Measurements from ENCODE around the gene ALDH1A1. TPM values are rescaled to one million over a fixed set of nuclear protein-coding genes. Genes with fewer than 3 reads are reported as not detected.

The ALDH1A1 gene
- total and polyA plus RNA-seq, 11 donors, result 2.2 to 37.5 (median 12.6) TPM

DNA sequence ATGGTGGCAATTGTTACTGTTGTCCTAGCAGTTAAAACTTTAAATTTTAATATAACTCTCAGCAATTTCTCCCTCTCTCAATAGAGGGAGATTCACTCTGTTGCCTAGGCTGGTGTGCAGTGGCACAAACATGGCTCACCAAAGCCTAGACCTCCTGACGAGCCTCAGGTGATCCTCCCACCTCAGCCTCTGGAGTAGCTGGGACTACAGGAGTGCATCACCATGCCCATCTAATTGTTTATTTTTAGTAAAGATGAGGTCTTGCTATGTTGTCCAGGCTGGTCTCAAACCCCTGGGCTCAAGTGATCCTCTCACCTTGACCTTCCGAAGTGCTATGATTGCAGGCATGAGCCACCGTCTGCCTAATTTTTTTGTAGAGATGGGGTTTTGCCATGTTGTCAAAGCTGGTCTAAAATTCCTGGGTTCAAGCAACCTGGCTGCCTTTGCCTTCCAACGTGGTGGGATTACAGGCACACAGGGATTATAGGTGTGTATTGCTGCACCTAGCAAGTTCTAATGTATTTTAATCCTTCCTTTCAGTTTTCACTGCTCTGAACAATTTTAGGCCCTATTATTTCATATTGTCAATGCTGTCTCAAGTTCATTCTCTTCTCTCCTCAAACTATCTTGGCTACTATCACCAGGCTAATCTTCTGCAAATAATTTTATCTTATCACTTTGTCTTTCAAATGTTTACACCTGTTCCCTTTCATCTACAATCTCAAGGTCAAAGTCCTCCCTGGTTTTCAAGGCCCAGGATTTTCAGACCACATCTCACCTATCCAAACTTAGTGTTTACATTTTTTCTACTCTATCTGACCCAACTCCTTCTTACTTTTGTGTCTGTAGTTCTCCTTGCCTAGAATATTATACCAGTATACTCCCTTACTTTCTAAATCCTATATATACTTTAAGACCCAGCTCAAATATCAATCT, 18.9 kb downstream of the ALDH1A1 start:
- intact Hi-C loops (cut with DNase I), result no loop called here
- Histone ChIP-seq H3K4me1 (no peaks in the 10 kb centered on the region), H3K4me3 (no peak overlapping the region), H3K27me3 (no peaks in the 10 kb centered on the region), H3K36me3 (peaks cover 0 to 7% (median 0%) of the 10 kb centered on the region in 9 donors), H3K9me3 (no peaks in the 10 kb centered on the region), H3K27ac (peak overlapping the region in 1 of 12 donors; percentile 26)
- ATAC-seq (no peak), DNase-seq (no peak)
- TF ChIP-seq POLR2A (IDR thresholded peaks at IDR 0.05), result no peak
- no peak for TF ChIP-seq CTCF (IDR thresholded peaks at IDR 0.05)
- 79 to 88% (median 86%) methylated on average over 4 of the region's 4 CpGs for WGBS, 4 donors

DNA sequence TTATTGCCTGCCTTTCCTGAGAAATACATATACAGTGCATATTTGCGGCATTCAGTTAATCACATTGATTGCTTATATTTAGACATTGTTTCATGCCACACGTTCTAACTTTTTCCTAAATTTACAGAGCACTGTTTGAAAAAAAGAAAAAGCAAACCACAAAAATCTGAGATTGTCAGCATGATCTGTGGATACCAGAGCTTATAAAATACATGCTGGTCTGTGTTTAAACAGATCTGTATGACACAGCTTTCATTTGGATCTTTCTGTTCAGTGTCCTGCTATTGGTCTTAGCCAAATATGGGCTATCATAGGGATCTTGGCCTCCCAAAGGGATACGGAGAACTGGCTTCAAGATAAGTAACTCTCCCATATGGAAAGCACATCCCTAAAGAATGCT, 20.2 kb downstream of the ALDH1A1 start:
- Histone ChIP-seq H3K36me3 (peaks cover 0 to 16% (median 0%) of the 10 kb centered on the region in 9 donors), H3K4me3 (no peak overlapping the region), H3K9me3 (no peaks in the 10 kb centered on the region), H3K27me3 (no peaks in the 10 kb centered on the region), H3K27ac (peak overlapping the region in 1 of 12 donors; percentile 40), H3K4me1 (no peaks in the 10 kb centered on the region)
- intact Hi-C loops (cut with DNase I), result no loop called here
- TF ChIP-seq POLR2A (IDR thresholded peaks at IDR 0.05), result no peak
- no peak for TF ChIP-seq CTCF (IDR thresholded peaks at IDR 0.05)
- WGBS, 4 donors, result 68 to 71% (median 70%) methylated on average over 3 of the region's 3 CpGs
- no peak for DNase-seq
- ATAC-seq, result no peak

DNA sequence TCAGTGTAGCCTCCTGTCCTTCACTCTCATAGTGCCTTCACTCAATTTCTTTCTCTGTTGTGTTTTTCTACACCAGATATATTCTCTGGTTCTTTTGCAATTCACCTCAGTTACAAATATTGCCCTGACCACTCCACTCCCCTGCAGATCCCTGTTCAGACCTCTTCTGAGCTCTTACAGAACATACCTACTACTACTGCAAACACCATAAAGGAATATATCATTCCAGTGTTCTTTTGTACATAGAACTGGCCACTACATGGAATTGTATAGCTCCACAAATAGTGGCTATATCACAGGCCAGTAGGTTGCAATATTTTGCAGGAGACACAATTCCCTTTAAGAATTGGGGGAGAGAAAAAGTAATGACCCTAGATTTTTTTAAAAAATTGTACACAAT, 21.0 kb downstream of the ALDH1A1 start:
- Histone ChIP-seq H3K4me3 (no peak overlapping the region), H3K36me3 (peaks cover 0 to 23% (median 0%) of the 10 kb centered on the region in 9 donors), H3K9me3 (no peaks in the 10 kb centered on the region), H3K27me3 (no peaks in the 10 kb centered on the region), H3K27ac (no peak overlapping the region), H3K4me1 (no peaks in the 10 kb centered on the region)
- intact Hi-C loops (cut with DNase I), result no loop called here
- DNase-seq (no peak), ATAC-seq (no peak)
- no peak for TF ChIP-seq POLR2A (IDR thresholded peaks at IDR 0.05)
- no peak for TF ChIP-seq CTCF (IDR thresholded peaks at IDR 0.05)

DNA sequence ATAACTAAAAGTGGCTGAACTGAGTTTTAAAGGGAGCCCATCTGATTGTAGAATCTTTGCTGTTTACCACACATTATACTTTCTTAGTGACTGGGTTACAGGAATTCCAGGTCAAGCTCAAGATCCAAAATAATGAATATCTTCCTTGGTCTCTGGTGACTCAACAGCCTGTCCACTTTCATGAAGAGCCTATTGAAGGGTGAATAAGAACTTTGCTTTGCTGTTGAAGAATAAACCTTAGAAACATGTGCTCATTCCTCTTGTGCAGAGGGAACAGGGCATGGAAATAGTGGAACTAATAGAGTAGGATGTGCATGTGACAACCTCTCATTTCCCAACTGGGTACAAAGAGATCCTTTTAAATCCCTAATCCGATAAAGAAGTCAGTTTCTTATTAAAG, 21.4 kb downstream of the ALDH1A1 start:
- intact Hi-C loops (cut with DNase I), result no loop called here
- 76 to 92% (median 84%) methylated on average over 1 of the region's 1 CpG for WGBS, 4 donors
- TF ChIP-seq CTCF (IDR thresholded peaks at IDR 0.05), result no peak
- no peak for TF ChIP-seq POLR2A (IDR thresholded peaks at IDR 0.05)

More for the DNA sequence above, 21.4 kb downstream of the ALDH1A1 start:
- no peaks in the 10 kb centered on the region for H3K27me3 ChIP-seq
- peak overlapping the region in 1 of 12 donors; percentile 6 for H3K27ac ChIP-seq
- DNase-seq (no peak), ATAC-seq (no peak)
- peaks cover 0 to 28% (median 0%) of the 10 kb centered on the region in 9 donors for H3K36me3 ChIP-seq
- H3K9me3 ChIP-seq, result no peaks in the 10 kb centered on the region
- no peaks in the 10 kb centered on the region for H3K4me1 ChIP-seq
- H3K4me3 ChIP-seq, result no peak overlapping the region
